GM12878 (cell line): ENCODE results near the gene ERCC1. TPM values are rescaled to one million over a fixed set of nuclear protein-coding genes. Genes with fewer than 3 reads are reported as not detected.

Experiments
- ATAC-seq: fragments of 200-7000 bp; cut with Tn5 transposase; 3 replicates; pipeline ENCODE4 v1.9.1; 2020; ENCODE audit warnings: mild to moderate bottlenecking, moderate library complexity
- BruUV-seq: library from RNA; stranded (reverse); fragments of 400-500 nt; replicated peaks from 2 replicates; lab custom pipeline; 2021; lab: Mats Ljungman, UMichigan
- CTCF ChIA-PET: fragments of 300-600 bp; sonication (Branson Sonifier 250); formaldehyde crosslinking; extraction: SDS; loops from one replicate; lab custom pipeline; 2021; ENCODE audit warnings: inconsistent platforms; lab: Yijun Ruan, JAX
- POLR2A ChIA-PET: fragments of 350-600 bp; formaldehyde crosslinking; extraction: SDS; loops from one replicate; lab custom pipeline; 2021; ENCODE audit warnings: inconsistent platforms; lab: Charles Lee
- RAD21 ChIA-PET: fragments of 300-600 bp; sonication (Branson Sonifier 250); formaldehyde crosslinking; loops from one replicate; lab custom pipeline; 2023; ENCODE audit warnings: antibody characterized with exemption; ENCODE audit not compliant: unreplicated experiment; lab: Charles Lee
- SMC1A ChIA-PET: fragments of 300-600 bp; sonication (Branson Sonifier 250); formaldehyde crosslinking; loops from one replicate; lab custom pipeline; 2023; ENCODE audit not compliant: unreplicated experiment, uncharacterized antibody; lab: Charles Lee
- DNase-seq: peaks from one replicate; pipeline ENCODE4 v3.0.0-alpha.2; 2011; ENCODE audit warnings: low read depth, low spot score
- FAIRE-seq: peaks from 3 replicates; lab custom pipeline; 2011; peaks lifted over from hg19 to GRCh38; lab: Jason Lieb, UNC
- H2AFZ ChIP-seq: 2 replicates; pipeline ENCODE4 v1.6.0; 2011; ENCODE audit warnings: low read depth, low read length, control low read depth; ENCODE audit not compliant: control insufficient read depth
- H3K27ac ChIP-seq: 2 replicates; pipeline ENCODE4 v1.5.1; 2011; ENCODE audit warnings: control low read depth; ENCODE audit not compliant: control insufficient read depth, insufficient read depth
- H3K27me3 ChIP-seq, 2 experiments: replicated peaks in 1 of 2; 2 replicates each; pipeline versions ENCODE4 v1.6.0 to v1.6.1; 2011; ENCODE audit warnings: low read length in 1 of 2; ENCODE audit not compliant: control insufficient read depth in 2 of 2, insufficient read depth in 2 of 2
- H3K36me3 ChIP-seq, 2 experiments: 2 replicates each; pipeline ENCODE4 v1.5.1; 2011; ENCODE audit warnings: low read length in 1 of 2; ENCODE audit not compliant: control insufficient read depth in 2 of 2, insufficient read depth in 2 of 2
- H3K4me1 ChIP-seq: 2 replicates; pipeline ENCODE4 v1.6.1; 2011; ENCODE audit warnings: mild to moderate bottlenecking, low read length, moderate library complexity, mixed read lengths; ENCODE audit not compliant: control insufficient read depth, insufficient read depth
- H3K4me2 ChIP-seq: 2 replicates; pipeline ENCODE4 v1.6.0; 2011; ENCODE audit warnings: control low read depth; ENCODE audit not compliant: control insufficient read depth, insufficient read depth
- H3K4me3 ChIP-seq: fragments of 200-600 bp; sonication (generic); 2 replicates; pipeline ENCODE4 v1.5.1; 2016
- H3K79me2 ChIP-seq: 2 replicates; pipeline ENCODE4 v1.6.0; 2011; ENCODE audit warnings: low read length; ENCODE audit not compliant: control insufficient read depth, insufficient read depth
- H3K9ac ChIP-seq: 2 replicates; pipeline ENCODE4 v1.8.0; 2011; ENCODE audit warnings: low read length, control low read depth, mixed read lengths; ENCODE audit not compliant: control insufficient read depth, insufficient read depth
- H3K9me3 ChIP-seq: replicated peaks from 3 replicates; pipeline ENCODE4 v1.5.1; 2011; ENCODE audit warnings: mild to moderate bottlenecking, low read length; ENCODE audit not compliant: control insufficient read depth, insufficient read depth
- H4K20me1 ChIP-seq: 2 replicates; pipeline ENCODE4 v1.6.0; 2011; ENCODE audit not compliant: control insufficient read depth, insufficient read depth
- CBX3 ChIP-seq: fragments of 200-600 bp; sonication (generic); IDR thresholded peaks from 2 replicates; pipeline ENCODE4 v1.6.1; 2016; ENCODE audit warnings: low read depth, borderline replicate concordance
- CEBPB ChIP-seq, 2 experiments: fragments of 150-350 bp in 1 of 2; IDR thresholded peaks; 2 replicates each; pipeline ENCODE4 v1.6.1; 2012 to 2014; ENCODE audit warnings: low read depth in 2 of 2, low read length in 2 of 2, borderline replicate concordance in 1 of 2, inconsistent platforms in 1 of 2
- CREM ChIP-seq: IDR thresholded peaks from 2 replicates; pipeline ENCODE4 v1.6.1; 2014; ENCODE audit warnings: antibody characterized with exemption, low read depth
- EED ChIP-seq: sonication (generic); IDR thresholded peaks from 2 replicates; pipeline ENCODE4 v1.6.1; 2016; ENCODE audit warnings: antibody characterized with exemption, low read depth
- HDGF ChIP-seq: fragments of 450-650 bp; IDR thresholded peaks from 2 replicates; pipeline ENCODE4 v1.6.1; 2016; ENCODE audit warnings: antibody characterized with exemption
- JUND ChIP-seq: IDR thresholded peaks from 2 replicates; pipeline ENCODE4 v1.6.1; 2012; ENCODE audit warnings: low read depth, mild to moderate bottlenecking, low read length, improper control_type of control experiment, moderate library complexity
- KAT2A ChIP-seq: conservative IDR thresholded peaks from 2 replicates; pipeline ENCODE4 v1.6.1; 2011; ENCODE audit warnings: low read depth, low read length; ENCODE audit not compliant: control insufficient read depth
- KDM1A ChIP-seq: fragments of 200-600 bp; sonication (generic); IDR thresholded peaks from 2 replicates; pipeline ENCODE4 v1.6.1; 2016; ENCODE audit warnings: borderline replicate concordance
- LARP7 ChIP-seq: fragments of 450-650 bp; IDR thresholded peaks from 2 replicates; pipeline ENCODE4 v1.6.1; 2017; ENCODE audit warnings: mild to moderate bottlenecking
- RAD51 ChIP-seq: fragments of 450-650 bp; IDR thresholded peaks from 2 replicates; pipeline ENCODE4 v1.6.1; 2016; ENCODE audit warnings: moderate library complexity, mild to moderate bottlenecking, inconsistent platforms
- RBBP5 ChIP-seq: fragments of 200-600 bp; sonication (generic); conservative IDR thresholded peaks from 2 replicates; pipeline ENCODE4 v1.6.1; 2016
- RELA ChIP-seq: fragments of 450-650 bp; IDR thresholded peaks from 2 replicates; pipeline ENCODE4 v1.8.0; 2014; ENCODE audit warnings: borderline replicate concordance; ENCODE audit not compliant: partially characterized antibody
- RFX5 ChIP-seq: IDR thresholded peaks from 2 replicates; pipeline ENCODE4 v1.6.1; 2011; ENCODE audit warnings: low read depth, low read length, improper control_type of control experiment
- SREBF1 ChIP-seq: IDR thresholded peaks from 2 replicates; pipeline ENCODE4 v1.6.1; 2012; ENCODE audit warnings: mild to moderate bottlenecking, low read length
- TCF12 ChIP-seq: IDR thresholded peaks from 2 replicates; pipeline ENCODE4 v1.6.1; 2011; ENCODE audit warnings: low read depth, mild to moderate bottlenecking, low read length
- YBX1 ChIP-seq: fragments of 450-650 bp; IDR thresholded peaks from 2 replicates; pipeline ENCODE4 v1.6.1; 2016; ENCODE audit warnings: antibody characterized with exemption
- ZNF274 ChIP-seq: IDR thresholded peaks from one replicate; pipeline ENCODE4 v1.8.0; 2011; ENCODE audit not compliant: insufficient read length, insufficient read depth
- WGBS: methylation state at CpG from one replicate; pipeline ENCODE4 v1.1.6; 2016; ENCODE audit warnings: low lambda C conversion rate; ENCODE audit not compliant: insufficient replicate concordance, insufficient coverage; ENCODE audit errors: missing lambda C conversion rate; 5-methylcytosine and 5-hydroxymethylcytosine counted together
- in situ Hi-C: fragments of 300-500 bp; cut with MboI; formaldehyde crosslinking; loops from 9 replicates; pipeline ENCODE4 v1.14.3; 2018; ENCODE audit warnings: mixed read lengths
- intact Hi-C: fragments of 100-400 bp; cut with micrococcal nuclease; formaldehyde crosslinking; loops from one replicate; pipeline ENCODE4 v1.14.2; 2022; ENCODE audit not compliant: unreplicated experiment
- microRNA-seq: library from miRNA; unstranded; fragments of <30 nt; microRNA quantifications from one replicate; pipeline ENCODE4, GENCODE V29; 2018
- polyA plus RNA-seq, 11 experiments: library from polyadenylated mRNA; depleted of rRNA in 4 of 11; unstranded in 6 of 11; stranded (reverse) in 5 of 11; fragments of >200 nt; fragmentation: Nextera tagmentation in 4 of 11; fragmentation: Illumina TruSeq in 1 of 11; extraction: Ambion mirVana in 4 of 11; extraction: Trizol in 1 of 11; gene quantifications; 1 replicate in 1 of 11; 2 replicates in 10 of 11; pipeline versions ENCODE4 v1.2.1 to v1.2.3, GENCODE V29; 2011 to 2016; ENCODE audit warnings: inconsistent platforms in 2 of 11, missing spikeins in 2 of 11, low read depth in 1 of 11
- small RNA-seq: library from RNA; depleted of rRNA; stranded (forward); fragments of <200 nt; gene quantifications from one replicate; pipeline ENCODE3, GENCODE V24; 2014
- total RNA-seq, 4 experiments: library from RNA; depleted of rRNA in 3 of 4; stranded (reverse); fragments of >200 nt in 3 of 4; fragmentation: Illumina TruSeq in 1 of 4; extraction: Trizol in 1 of 4; gene quantifications; 2 replicates each; pipeline versions ENCODE4 v1.2.1 to v1.2.3, GENCODE V29; 2013 to 2021

The ERCC1 gene
- total and polyA plus RNA-seq, 10 of the 15 experiments (the other 5 are each of a cell fraction or from before 2014, with no cell fraction given): 14.7 to 104 (median 61.1) TPM

DNA sequence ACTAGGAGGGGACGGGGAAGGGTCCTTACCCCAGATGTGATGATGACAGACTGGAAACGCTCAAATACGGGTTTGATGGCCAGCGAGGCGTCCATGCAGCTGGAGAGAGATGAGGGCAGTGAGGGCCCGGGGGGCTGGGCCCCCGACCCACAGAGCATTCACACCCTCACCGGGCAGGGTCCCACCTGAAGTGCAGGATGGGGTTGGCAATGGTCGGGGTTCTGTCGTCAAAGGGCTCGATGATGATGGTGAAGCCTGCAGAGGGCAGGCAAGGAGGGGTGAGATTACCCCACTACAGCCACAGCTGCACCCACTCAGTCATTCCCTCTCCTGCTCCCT lies 66.3 kb downstream of the ERCC1 start:
- H3K9ac ChIP-seq: no peak overlapping the region
- H3K36me3 ChIP-seq: peaks cover 2 to 3% of the 10 kb centered on the region in 2 experiments; a peak in 3 of 4 replicates
- RAD21 ChIA-PET: no interaction called here
- CTCF ChIA-PET: no interaction called here
- FAIRE-seq (no peak), DNase-seq (no peak), ATAC-seq (no peak)
- H3K9me3 ChIP-seq: no peaks in the 10 kb centered on the region
- intact Hi-C loops: no loop called here
- no peak for TF ChIP-seq RBBP5
- no peak for TF ChIP-seq TCF12
- no peak for TF ChIP-seq RAD51
- no peak for TF ChIP-seq HDGF
- TF ChIP-seq RELA: no peak
- no peak for TF ChIP-seq KAT2A
- no peak for TF ChIP-seq EED
- no peak for TF ChIP-seq CBX3
- no peak for TF ChIP-seq CREM
- no peak for TF ChIP-seq YBX1
- TF ChIP-seq KDM1A: no peak
- TF ChIP-seq JUND: no peak
- no peak for TF ChIP-seq CEBPB (IDR thresholded peaks at IDR 0.05; ENCODE audit: borderline replicate concordance in 1 of 2, low read depth in 2 of 2, low read length in 2 of 2)
- no peak for TF ChIP-seq RFX5
- TF ChIP-seq SREBF1: no peak
- TF ChIP-seq LARP7: no peak
- TF ChIP-seq ZNF274: no peak
- no peak overlapping the region for H2AFZ ChIP-seq
- POLR2A ChIA-PET: no interaction called here
- H3K4me3 ChIP-seq: no peak overlapping the region
- no peaks in the 10 kb centered on the region for H3K79me2 ChIP-seq
- H4K20me1 ChIP-seq: no peaks in the 10 kb centered on the region
- no peaks in the 10 kb centered on the region for H3K4me1 ChIP-seq
- BruUV-seq: no TSS peak
- no peaks in the 10 kb centered on the region for H3K27me3 ChIP-seq
- WGBS: 87% methylated on average over 8 of the region's 11 CpGs
- in situ Hi-C loops: no loop called here
- no peak overlapping the region for H3K4me2 ChIP-seq
- SMC1A ChIA-PET: no interaction called here
- no peak overlapping the region for H3K27ac ChIP-seq

Small RNAs within 50 kb of the gene (microRNA-seq; reads per million reads assigned to microRNA genes)
- not detected for gene MIR6088

Small RNAs within 50 kb of the gene (small RNA-seq; reads per million reads assigned to genes)
- gene MIR6088: not detected

Other genes with a start within 250 kb of the ERCC1 start
Only the 7 nearest of the 17 such genes appear.
- gene KLC3, start 83.2 kb downstream of the ERCC1 start, total RNA-seq (2014; rRNA removed): 0.28 TPM in 1 of 2 replicates, not detected in the other
- gene KLC3, start 83.2 kb downstream of the ERCC1 start, total RNA-seq (2014; rRNA removed; fragmentation: Illumina TruSeq; extraction: Trizol): not detected in 2 replicates
- gene KLC3, start 83.2 kb downstream of the ERCC1 start, total RNA-seq (2021): 0.33 and 0.37 TPM in 2 replicates
- not detected in 2 replicates for gene KLC3, start 83.2 kb downstream of the ERCC1 start, polyA plus RNA-seq (2011; rRNA removed)
- 0.03 TPM in 1 of 2 replicates, not detected in the other for gene KLC3, start 83.2 kb downstream of the ERCC1 start, polyA plus RNA-seq (2014; fragmentation: Illumina TruSeq; extraction: Trizol)
- gene KLC3, start 83.2 kb downstream of the ERCC1 start, polyA plus RNA-seq (2014; fragmentation: Nextera tagmentation; extraction: Ambion mirVana): not detected
- 0.15 and 0.38 TPM in 2 replicates for gene KLC3, start 83.2 kb downstream of the ERCC1 start, polyA plus RNA-seq (2014; rRNA removed)
- under 1 TPM in 1 of 2 experiments, not detected in 1; 0.21 TPM for gene KLC3, start 83.2 kb downstream of the ERCC1 start, polyA plus RNA-seq (2016; fragmentation: Nextera tagmentation; extraction: Ambion mirVana)
- 16.9 and 18.8 TPM in 2 replicates for gene ERCC2, start 53.3 kb downstream of the ERCC1 start, total RNA-seq (2014; rRNA removed)
- gene ERCC2, start 53.3 kb downstream of the ERCC1 start, total RNA-seq (2014; rRNA removed; fragmentation: Illumina TruSeq; extraction: Trizol): 7.5 and 7.7 TPM in 2 replicates
- 38.7 and 40.1 TPM in 2 replicates for gene ERCC2, start 53.3 kb downstream of the ERCC1 start, total RNA-seq (2021)
- 7.4 and 27.2 TPM in 2 replicates for gene ERCC2, start 53.3 kb downstream of the ERCC1 start, polyA plus RNA-seq (2011; rRNA removed)
- gene ERCC2, start 53.3 kb downstream of the ERCC1 start, polyA plus RNA-seq (2014; fragmentation: Illumina TruSeq; extraction: Trizol): 7.6 and 20.5 TPM in 2 replicates
- 1 to 10 TPM; 1.3 to 2.4 TPM for gene ERCC2, start 53.3 kb downstream of the ERCC1 start, polyA plus RNA-seq (2014; fragmentation: Nextera tagmentation; extraction: Ambion mirVana)
- 20.6 and 24.9 TPM in 2 replicates for gene ERCC2, start 53.3 kb downstream of the ERCC1 start, polyA plus RNA-seq (2014; rRNA removed)
- 10 to 100 TPM in 1 of 2 experiments, 1 to 10 TPM in 1; 9.8 to 12.5 TPM for gene ERCC2, start 53.3 kb downstream of the ERCC1 start, polyA plus RNA-seq (2016; fragmentation: Nextera tagmentation; extraction: Ambion mirVana)
- 1.8 and 2.5 TPM in 2 replicates for gene PPP1R13L, start 18.8 kb downstream of the ERCC1 start, total RNA-seq (2014; rRNA removed)
- gene PPP1R13L, start 18.8 kb downstream of the ERCC1 start, total RNA-seq (2014; rRNA removed; fragmentation: Illumina TruSeq; extraction: Trizol): 1.2 and 1.3 TPM in 2 replicates
- 10.0 and 11.0 TPM in 2 replicates for gene PPP1R13L, start 18.8 kb downstream of the ERCC1 start, total RNA-seq (2021)
- gene PPP1R13L, start 18.8 kb downstream of the ERCC1 start, polyA plus RNA-seq (2011; rRNA removed): 2.3 and 2.4 TPM in 2 replicates
- 3.0 and 3.3 TPM in 2 replicates for gene PPP1R13L, start 18.8 kb downstream of the ERCC1 start, polyA plus RNA-seq (2014; fragmentation: Illumina TruSeq; extraction: Trizol)
- 1 to 10 TPM in 1 of 2 experiments, under 1 TPM in 1; 0.40 to 1.9 TPM for gene PPP1R13L, start 18.8 kb downstream of the ERCC1 start, polyA plus RNA-seq (2014; fragmentation: Nextera tagmentation; extraction: Ambion mirVana)
- gene PPP1R13L, start 18.8 kb downstream of the ERCC1 start, polyA plus RNA-seq (2014; rRNA removed): 4.4 and 4.7 TPM in 2 replicates
- 1 to 10 TPM; 2.4 to 2.6 TPM for gene PPP1R13L, start 18.8 kb downstream of the ERCC1 start, polyA plus RNA-seq (2016; fragmentation: Nextera tagmentation; extraction: Ambion mirVana)
- gene POLR1G, start 17.3 kb downstream of the ERCC1 start, total RNA-seq (2014; rRNA removed): 18.4 and 30.9 TPM in 2 replicates
- gene POLR1G, start 17.3 kb downstream of the ERCC1 start, total RNA-seq (2014; rRNA removed; fragmentation: Illumina TruSeq; extraction: Trizol): 19.5 and 23.2 TPM in 2 replicates
- 18.8 TPM in 2 replicates for gene POLR1G, start 17.3 kb downstream of the ERCC1 start, total RNA-seq (2021)
- 3.1 and 5.0 TPM in 2 replicates for gene POLR1G, start 17.3 kb downstream of the ERCC1 start, polyA plus RNA-seq (2011; rRNA removed)
- gene POLR1G, start 17.3 kb downstream of the ERCC1 start, polyA plus RNA-seq (2014; fragmentation: Illumina TruSeq; extraction: Trizol): 13.3 and 22.1 TPM in 2 replicates
- gene POLR1G, start 17.3 kb downstream of the ERCC1 start, polyA plus RNA-seq (2014; fragmentation: Nextera tagmentation; extraction: Ambion mirVana): 1 to 10 TPM; 2.0 to 5.4 TPM
- 17.4 and 24.4 TPM in 2 replicates for gene POLR1G, start 17.3 kb downstream of the ERCC1 start, polyA plus RNA-seq (2014; rRNA removed)
- 10 to 100 TPM; 23.2 to 24.3 TPM for gene POLR1G, start 17.3 kb downstream of the ERCC1 start, polyA plus RNA-seq (2016; fragmentation: Nextera tagmentation; extraction: Ambion mirVana)
- 0.11 and 0.44 TPM in 2 replicates for gene FOSB, start 44.1 kb upstream of the ERCC1 start, total RNA-seq (2014; rRNA removed)
- gene FOSB, start 44.1 kb upstream of the ERCC1 start, total RNA-seq (2014; rRNA removed; fragmentation: Illumina TruSeq; extraction: Trizol): 0.14 and 0.31 TPM in 2 replicates
- gene FOSB, start 44.1 kb upstream of the ERCC1 start, total RNA-seq (2021): 0.56 and 0.69 TPM in 2 replicates
- gene FOSB, start 44.1 kb upstream of the ERCC1 start, polyA plus RNA-seq (2011; rRNA removed): 0.13 and 0.20 TPM in 2 replicates
- 0.28 and 0.35 TPM in 2 replicates for gene FOSB, start 44.1 kb upstream of the ERCC1 start, polyA plus RNA-seq (2014; fragmentation: Illumina TruSeq; extraction: Trizol)
- under 1 TPM; 0.06 to 0.07 TPM for gene FOSB, start 44.1 kb upstream of the ERCC1 start, polyA plus RNA-seq (2014; fragmentation: Nextera tagmentation; extraction: Ambion mirVana)
- 0.24 and 0.34 TPM in 2 replicates for gene FOSB, start 44.1 kb upstream of the ERCC1 start, polyA plus RNA-seq (2014; rRNA removed)
- under 1 TPM; 0.29 to 0.45 TPM for gene FOSB, start 44.1 kb upstream of the ERCC1 start, polyA plus RNA-seq (2016; fragmentation: Nextera tagmentation; extraction: Ambion mirVana)
- gene RTN2, start 73.1 kb upstream of the ERCC1 start, total RNA-seq (2014; rRNA removed): 4.0 and 5.2 TPM in 2 replicates
- gene RTN2, start 73.1 kb upstream of the ERCC1 start, total RNA-seq (2014; rRNA removed; fragmentation: Illumina TruSeq; extraction: Trizol): 3.4 and 4.2 TPM in 2 replicates
- 9.7 and 11.6 TPM in 2 replicates for gene RTN2, start 73.1 kb upstream of the ERCC1 start, total RNA-seq (2021)
- 1.1 and 2.6 TPM in 2 replicates for gene RTN2, start 73.1 kb upstream of the ERCC1 start, polyA plus RNA-seq (2011; rRNA removed)
- 5.5 and 5.9 TPM in 2 replicates for gene RTN2, start 73.1 kb upstream of the ERCC1 start, polyA plus RNA-seq (2014; fragmentation: Illumina TruSeq; extraction: Trizol)
- gene RTN2, start 73.1 kb upstream of the ERCC1 start, polyA plus RNA-seq (2014; fragmentation: Nextera tagmentation; extraction: Ambion mirVana): under 1 TPM; 0.32 to 0.42 TPM
- gene RTN2, start 73.1 kb upstream of the ERCC1 start, polyA plus RNA-seq (2014; rRNA removed): 10.3 and 11.0 TPM in 2 replicates
- 1 to 10 TPM; 4.8 to 4.9 TPM for gene RTN2, start 73.1 kb upstream of the ERCC1 start, polyA plus RNA-seq (2016; fragmentation: Nextera tagmentation; extraction: Ambion mirVana)
- gene PPM1N, start 74.5 kb upstream of the ERCC1 start, total RNA-seq (2014; rRNA removed): 3.4 and 4.1 TPM in 2 replicates
- 2.9 and 4.0 TPM in 2 replicates for gene PPM1N, start 74.5 kb upstream of the ERCC1 start, total RNA-seq (2014; rRNA removed; fragmentation: Illumina TruSeq; extraction: Trizol)
- gene PPM1N, start 74.5 kb upstream of the ERCC1 start, total RNA-seq (2021): 3.5 and 4.1 TPM in 2 replicates
- gene PPM1N, start 74.5 kb upstream of the ERCC1 start, polyA plus RNA-seq (2011; rRNA removed): 1.6 and 1.7 TPM in 2 replicates
- gene PPM1N, start 74.5 kb upstream of the ERCC1 start, polyA plus RNA-seq (2014; fragmentation: Illumina TruSeq; extraction: Trizol): 3.6 and 5.4 TPM in 2 replicates
- gene PPM1N, start 74.5 kb upstream of the ERCC1 start, polyA plus RNA-seq (2014; fragmentation: Nextera tagmentation; extraction: Ambion mirVana): 1 to 10 TPM; 4.6 to 4.7 TPM
- 5.3 and 5.4 TPM in 2 replicates for gene PPM1N, start 74.5 kb upstream of the ERCC1 start, polyA plus RNA-seq (2014; rRNA removed)
- 1 to 10 TPM; 2.6 to 3.2 TPM for gene PPM1N, start 74.5 kb upstream of the ERCC1 start, polyA plus RNA-seq (2016; fragmentation: Nextera tagmentation; extraction: Ambion mirVana)